Measurements from ENCODE around the gene PDE6H. TPM values are rescaled to one million over a fixed set of nuclear protein-coding genes. Genes with fewer than 3 reads are reported as not detected.

Gene PDE6H
- total and polyA plus RNA-seq, 2 donors (not counting 3 experiments of a cell fraction or from before 2014, with no cell fraction given) = not detected

- TF ChIP-seq POLR2A (IDR thresholded peaks at IDR 0.05; ENCODE audit: low read depth, low read length) (no peak), GATA2 (IDR thresholded peaks at IDR 0.05; ENCODE audit: insufficient read depth, insufficient read length, low read depth, low read length) (no peak), JUN (IDR thresholded peaks at IDR 0.05; ENCODE audit: borderline replicate concordance, insufficient read depth, insufficient read length, low read depth) (no peak), POLR2AphosphoS5 (IDR thresholded peaks at IDR 0.05; ENCODE audit: insufficient read depth, low read depth, low read length) (no peak), MYC (IDR thresholded peaks at IDR 0.05; ENCODE audit: low read depth, low read length) (no peak), MAX (IDR thresholded peaks at IDR 0.05; ENCODE audit: insufficient read depth, insufficient read length) (no peak), FOS (IDR thresholded peaks at IDR 0.05; ENCODE audit: borderline replicate concordance, insufficient read depth, low read length) (no peak), CTCF (IDR thresholded peaks at IDR 0.05; ENCODE audit: extremely low read depth in 1 of 2, insufficient read depth in 1 of 2, low read depth in 1 of 2, low read length in 2 of 2) (no peak), EZH2 (IDR thresholded peaks at IDR 0.05; ENCODE audit: borderline replicate concordance, low read depth, low read length, severe bottlenecking) (no peak)
- H3K4me1 ChIP-seq (ENCODE audit: control insufficient read depth, extremely low read depth, insufficient read depth, low read length) = peaks cover 77% of the 10 kb centered on the region
Observed at GRCh38 chr12:14953752-14954151, 19.1 kb upstream of the PDE6H start.

More at GRCh38 chr12:14953752-14954151, 19.1 kb upstream of the PDE6H start:
- Histone ChIP-seq H3K9me1 (replicated peaks; ENCODE audit: control insufficient read depth, extremely low read depth, insufficient read depth, low read length) (no peaks in the 10 kb centered on the region), H3K9ac (replicated peaks; ENCODE audit: extremely low read depth, insufficient read depth, low read length) (no peak overlapping the region), H3K36me3 (ENCODE audit: control insufficient read depth in 2 of 2, extremely low read depth in 1 of 2, insufficient read depth in 2 of 2, low read length in 2 of 2) (peaks cover 10 to 12% of the 10 kb centered on the region in 2 experiments), H2AFZ (ENCODE audit: low read depth, low read length) (no peak overlapping the region), H4K20me1 (replicated peaks; ENCODE audit: control insufficient read depth, extremely low read depth, insufficient read depth, low read length) (no peaks in the 10 kb centered on the region), H3K27ac (ENCODE audit: insufficient read depth, low read depth, low read length) (peak overlapping the region; percentile 94), H3K9me3 (replicated peaks; ENCODE audit: control insufficient read depth, insufficient read depth, low read length) (no peaks in the 10 kb centered on the region), H3K27me3 (ENCODE audit: control insufficient read depth in 2 of 2, insufficient read depth in 2 of 2, low read length in 2 of 2) (no peaks in the 10 kb centered on the region), H3K79me2 (ENCODE audit: control insufficient read depth, insufficient read depth, low read length) (peaks cover 85% of the 10 kb centered on the region), H3K4me3 (replicated peaks in 1 of 3; ENCODE audit: insufficient read depth in 1 of 3, low read depth in 1 of 3, low read length in 3 of 3) (no peak overlapping the region), H3K4me2 (ENCODE audit: insufficient read depth, low read length) (no peak overlapping the region)
- POLR2A ChIA-PET = no interaction called here
- BruUV-seq (replicated peaks) = no TSS peak
- intact Hi-C loops (cut with micrococcal nuclease) = loop anchor here (2.0 to 10.0 kb wide), 5 partner anchors 41 to 699 kb away; partner anchors contain the start of gene MGP
- dilution Hi-C loops (cut with MboI; ENCODE audit: extremely low pct_ligation_motif_present, low sequenced_read_pairs) = loop anchor here (10.0 kb wide), 1 partner anchor 119 kb away; no protein-coding TSS in a partner anchor
- CTCF ChIA-PET = interaction anchor here (0.8 kb wide), 1 partner anchor 68 kb away, joined by 3 read pairs; the partner anchor contains the start of gene MGP
- FAIRE-seq (no peak), DNase-seq (ENCODE audit: low read depth, low spot score) (no peak)
